GM12878 (cell line): Measurements from ENCODE around the gene MTSS2. TPM values are rescaled to one million over a fixed set of nuclear protein-coding genes. Genes with fewer than 3 reads are reported as not detected.

Experiments used
- ATAC-seq: fragments of 200-7000 bp; cut with Tn5 transposase; 3 replicates; pipeline ENCODE4 v1.9.1; 2020; ENCODE audit warnings: mild to moderate bottlenecking, moderate library complexity
- BruUV-seq: library from RNA; stranded (reverse); fragments of 400-500 nt; replicated peaks from 2 replicates; lab custom pipeline; 2021; lab: Mats Ljungman, UMichigan
- CTCF ChIA-PET: fragments of 300-600 bp; sonication (Branson Sonifier 250); formaldehyde crosslinking; extraction: SDS; loops from one replicate; lab custom pipeline; 2021; ENCODE audit warnings: inconsistent platforms; lab: Yijun Ruan, JAX
- POLR2A ChIA-PET: fragments of 350-600 bp; formaldehyde crosslinking; extraction: SDS; loops from one replicate; lab custom pipeline; 2021; ENCODE audit warnings: inconsistent platforms; lab: Charles Lee
- RAD21 ChIA-PET: fragments of 300-600 bp; sonication (Branson Sonifier 250); formaldehyde crosslinking; loops from one replicate; lab custom pipeline; 2023; ENCODE audit warnings: antibody characterized with exemption; ENCODE audit not compliant: unreplicated experiment; lab: Charles Lee
- SMC1A ChIA-PET: fragments of 300-600 bp; sonication (Branson Sonifier 250); formaldehyde crosslinking; loops from one replicate; lab custom pipeline; 2023; ENCODE audit not compliant: unreplicated experiment, uncharacterized antibody; lab: Charles Lee
- DNase-seq: peaks from one replicate; pipeline ENCODE4 v3.0.0-alpha.2; 2011; ENCODE audit warnings: low read depth, low spot score
- FAIRE-seq: peaks from 3 replicates; lab custom pipeline; 2011; peaks lifted over from hg19 to GRCh38; lab: Jason Lieb, UNC
- H2AFZ ChIP-seq: 2 replicates; pipeline ENCODE4 v1.6.0; 2011; ENCODE audit warnings: low read depth, low read length, control low read depth; ENCODE audit not compliant: control insufficient read depth
- H3K27ac ChIP-seq: 2 replicates; pipeline ENCODE4 v1.5.1; 2011; ENCODE audit warnings: control low read depth; ENCODE audit not compliant: control insufficient read depth, insufficient read depth
- H3K27me3 ChIP-seq, 2 experiments: replicated peaks in 1 of 2; 2 replicates each; pipeline versions ENCODE4 v1.6.0 to v1.6.1; 2011; ENCODE audit warnings: low read length in 1 of 2; ENCODE audit not compliant: control insufficient read depth in 2 of 2, insufficient read depth in 2 of 2
- H3K36me3 ChIP-seq, 2 experiments: 2 replicates each; pipeline ENCODE4 v1.5.1; 2011; ENCODE audit warnings: low read length in 1 of 2; ENCODE audit not compliant: control insufficient read depth in 2 of 2, insufficient read depth in 2 of 2
- H3K4me1 ChIP-seq: 2 replicates; pipeline ENCODE4 v1.6.1; 2011; ENCODE audit warnings: mild to moderate bottlenecking, low read length, moderate library complexity, mixed read lengths; ENCODE audit not compliant: control insufficient read depth, insufficient read depth
- H3K4me2 ChIP-seq: 2 replicates; pipeline ENCODE4 v1.6.0; 2011; ENCODE audit warnings: control low read depth; ENCODE audit not compliant: control insufficient read depth, insufficient read depth
- H3K4me3 ChIP-seq: fragments of 200-600 bp; sonication (generic); 2 replicates; pipeline ENCODE4 v1.5.1; 2016
- H3K79me2 ChIP-seq: 2 replicates; pipeline ENCODE4 v1.6.0; 2011; ENCODE audit warnings: low read length; ENCODE audit not compliant: control insufficient read depth, insufficient read depth
- H3K9ac ChIP-seq: 2 replicates; pipeline ENCODE4 v1.8.0; 2011; ENCODE audit warnings: low read length, control low read depth, mixed read lengths; ENCODE audit not compliant: control insufficient read depth, insufficient read depth
- H3K9me3 ChIP-seq: replicated peaks from 3 replicates; pipeline ENCODE4 v1.5.1; 2011; ENCODE audit warnings: mild to moderate bottlenecking, low read length; ENCODE audit not compliant: control insufficient read depth, insufficient read depth
- H4K20me1 ChIP-seq: 2 replicates; pipeline ENCODE4 v1.6.0; 2011; ENCODE audit not compliant: control insufficient read depth, insufficient read depth
- BHLHE40 ChIP-seq, 2 experiments: fragments of 450-650 bp in 1 of 2; IDR thresholded peaks; 2 replicates each; pipeline ENCODE4 v1.6.1; 2011 to 2017; ENCODE audit warnings: low read depth in 2 of 2, borderline replicate concordance in 1 of 2, improper control_type of control experiment in 1 of 2, low read length in 1 of 2, mild to moderate bottlenecking in 1 of 2
- EED ChIP-seq: sonication (generic); IDR thresholded peaks from 2 replicates; pipeline ENCODE4 v1.6.1; 2016; ENCODE audit warnings: antibody characterized with exemption, low read depth
- EP300 ChIP-seq, 2 experiments: fragments of 150-350 bp in 1 of 2; IDR thresholded peaks; 2 replicates each; pipeline ENCODE4 v1.6.1; 2011 to 2012; ENCODE audit warnings: low read depth in 2 of 2, low read length in 2 of 2, borderline replicate concordance in 1 of 2, improper control_type of control experiment in 1 of 2, inconsistent platforms in 1 of 2; ENCODE audit not compliant: control insufficient read depth in 1 of 2
- GABPA ChIP-seq: IDR thresholded peaks from 2 replicates; pipeline ENCODE4 v1.6.1; 2014; ENCODE audit warnings: antibody characterized with exemption, low read depth, mild to moderate bottlenecking, inconsistent platforms
- MEF2B ChIP-seq: fragments of 450-650 bp; IDR thresholded peaks from 2 replicates; pipeline ENCODE4 v1.6.1; 2018; ENCODE audit warnings: mild to moderate bottlenecking, moderate library complexity; ENCODE audit not compliant: partially characterized antibody, poor library complexity, severe bottlenecking
- NFXL1 ChIP-seq: fragments of 450-650 bp; IDR thresholded peaks from 2 replicates; pipeline ENCODE4 v1.6.1; 2017; ENCODE audit warnings: antibody characterized with exemption, mild to moderate bottlenecking, borderline replicate concordance
- POLR2AphosphoS2 ChIP-seq: IDR thresholded peaks from 2 replicates; pipeline ENCODE4 v1.6.1; 2011; ENCODE audit warnings: low read depth, mild to moderate bottlenecking, low read length, improper control_type of control experiment, moderate library complexity
- SIN3A ChIP-seq: IDR thresholded peaks from 2 replicates; pipeline ENCODE4 v1.6.1; 2012; ENCODE audit warnings: low read depth, low read length, improper control_type of control experiment
- ZNF207 ChIP-seq: fragments of 450-650 bp; IDR thresholded peaks from 2 replicates; pipeline ENCODE4 v1.6.1; 2014; ENCODE audit warnings: antibody characterized with exemption, mild to moderate bottlenecking, borderline replicate concordance
- ZNF592 ChIP-seq: fragments of 450-650 bp; IDR thresholded peaks from 2 replicates; pipeline ENCODE4 v1.6.1; 2017; ENCODE audit warnings: mild to moderate bottlenecking, moderate library complexity
- WGBS: methylation state at CpG from one replicate; pipeline ENCODE4 v1.1.6; 2016; ENCODE audit warnings: low lambda C conversion rate; ENCODE audit not compliant: insufficient replicate concordance, insufficient coverage; ENCODE audit errors: missing lambda C conversion rate; 5-methylcytosine and 5-hydroxymethylcytosine counted together
- in situ Hi-C: fragments of 300-500 bp; cut with MboI; formaldehyde crosslinking; loops from 9 replicates; pipeline ENCODE4 v1.14.3; 2018; ENCODE audit warnings: mixed read lengths
- intact Hi-C: fragments of 100-400 bp; cut with micrococcal nuclease; formaldehyde crosslinking; loops from one replicate; pipeline ENCODE4 v1.14.2; 2022; ENCODE audit not compliant: unreplicated experiment
- polyA plus RNA-seq, 11 experiments: library from polyadenylated mRNA; depleted of rRNA in 4 of 11; unstranded in 6 of 11; stranded (reverse) in 5 of 11; fragments of >200 nt; fragmentation: Nextera tagmentation in 4 of 11; fragmentation: Illumina TruSeq in 1 of 11; extraction: Ambion mirVana in 4 of 11; extraction: Trizol in 1 of 11; gene quantifications; 1 replicate in 1 of 11; 2 replicates in 10 of 11; pipeline versions ENCODE4 v1.2.1 to v1.2.3, GENCODE V29; 2011 to 2016; ENCODE audit warnings: inconsistent platforms in 2 of 11, missing spikeins in 2 of 11, low read depth in 1 of 11
- total RNA-seq, 4 experiments: library from RNA; depleted of rRNA in 3 of 4; stranded (reverse); fragments of >200 nt in 3 of 4; fragmentation: Illumina TruSeq in 1 of 4; extraction: Trizol in 1 of 4; gene quantifications; 2 replicates each; pipeline versions ENCODE4 v1.2.1 to v1.2.3, GENCODE V29; 2013 to 2021

MTSS2 gene
- total and polyA plus RNA-seq, 10 of the 15 experiments (the other 5 are each of a cell fraction or from before 2014, with no cell fraction given): under 0.01 to 0.51 (median 0.14) TPM; not detected in 4

GRCh38 chr16:70711211-70712031 lies 25.6 kb upstream of the MTSS2 start:
- Histone ChIP-seq H3K79me2 (no peaks in the 10 kb centered on the region), H3K27me3 (no peaks in the 10 kb centered on the region), H3K36me3 (peaks cover 2 to 5% of the 10 kb centered on the region in 2 experiments; a peak in 2 of 4 replicates), H3K4me1 (no peaks in the 10 kb centered on the region), H2AFZ (no peak overlapping the region), H3K4me2 (no peak overlapping the region), H3K9me3 (no peaks in the 10 kb centered on the region), H3K4me3 (no peak overlapping the region), H3K9ac (no peak overlapping the region), H3K27ac (no peak overlapping the region), H4K20me1 (no peaks in the 10 kb centered on the region)
- intact Hi-C loops (no loop called here), in situ Hi-C loops (no loop called here)
- BruUV-seq: no TSS peak
- ChIA-PET RAD21 (no interaction called here), SMC1A (no interaction called here), CTCF (no interaction called here), POLR2A (no interaction called here)
- no peak for DNase-seq
- ATAC-seq: no peak
- TF ChIP-seq SIN3A (no peak), POLR2AphosphoS2 (no peak)
- no peak for FAIRE-seq
- WGBS: 83% methylated on average over 14 of the region's 14 CpGs

- 96% methylated on average over 31 of the region's 31 CpGs for WGBS
- H2AFZ ChIP-seq: no peak overlapping the region
- no peak for FAIRE-seq
- no peak overlapping the region for H3K4me2 ChIP-seq
- no peaks in the 10 kb centered on the region for H3K79me2 ChIP-seq
- ChIA-PET RAD21 (no interaction called here), POLR2A (no interaction called here), SMC1A (no interaction called here), CTCF (no interaction called here)
- H3K9ac ChIP-seq: no peak overlapping the region
- H3K4me3 ChIP-seq: no peak overlapping the region
- in situ Hi-C loops: no loop called here
- H4K20me1 ChIP-seq: no peaks in the 10 kb centered on the region
- no peaks in the 10 kb centered on the region for H3K9me3 ChIP-seq
- no peak for DNase-seq
- no peak overlapping the region for H3K27ac ChIP-seq
- no peak for ATAC-seq
- no peaks in the 10 kb centered on the region for H3K4me1 ChIP-seq
- H3K27me3 ChIP-seq: no peaks in the 10 kb centered on the region
- H3K36me3 ChIP-seq: peaks cover 2 to 5% of the 10 kb centered on the region in 2 experiments; a peak in 2 of 4 replicates
- BruUV-seq: no TSS peak
- intact Hi-C loops: no loop called here
- TF ChIP-seq ZNF207 (no peak), EED (no peak), MEF2B (no peak), ZNF592 (no peak), BHLHE40 (IDR thresholded peaks at IDR 0.05; ENCODE audit: borderline replicate concordance in 1 of 2, low read depth in 2 of 2, low read length in 1 of 2) (no peak), EP300 (IDR thresholded peaks at IDR 0.05; ENCODE audit: borderline replicate concordance in 1 of 2, control insufficient read depth in 1 of 2, low read depth in 2 of 2, low read length in 2 of 2) (no peak), GABPA (no peak), NFXL1 (no peak)
Measured at GRCh38 chr16:70710422-70711210, 24.8 kb upstream of the MTSS2 start.
